Gastrocnemius medialis (tissue), 4 donors: ENCODE measurements around the gene CCDC192. TPM values are rescaled to one million over a fixed set of nuclear protein-coding genes. Genes with fewer than 3 reads are reported as not detected.

Experiments used
- ATAC-seq, 2 donors: fragments of 150-250 bp; one replicate each; pipeline ENCODE4 v1.9.1; 2016
- DNase-seq, 2 donors: peaks; one replicate each; pipeline ENCODE4 v3.0.0-alpha.2; 2019
- H3K27ac ChIP-seq, 4 donors: fragments of 200-600 bp; sonication (generic); 1 replicate in 1 of 4; 2 replicates in 3 of 4; pipeline ENCODE4 v1.5.1; 2016 to 2018; ENCODE audit warnings: mild to moderate bottlenecking in 2 of 4, moderate library complexity in 1 of 4
- H3K27me3 ChIP-seq, 3 donors: fragments of 200-600 bp; sonication (generic) in 2 of 3; 1 replicate in 1 of 3; 2 replicates in 2 of 3; pipeline versions ENCODE4 v1.5.1 to v1.6.0; 2016 to 2019; ENCODE audit warnings: mild to moderate bottlenecking in 1 of 3, moderate library complexity in 1 of 3
- H3K36me3 ChIP-seq, 2 donors: fragments of 200-600 bp; sonication (generic) in 1 of 2; one replicate each; pipeline ENCODE4 v1.5.1; 2017 to 2018
- H3K4me1 ChIP-seq, 2 donors: fragments of 200-600 bp; sonication (generic) in 1 of 2; one replicate each; pipeline ENCODE4 v1.5.1; 2016 to 2017; ENCODE audit warnings: mild to moderate bottlenecking in 2 of 2
- H3K4me3 ChIP-seq, 4 donors: fragments of 200-600 bp; sonication (generic) in 3 of 4; 1 replicate in 1 of 4; 2 replicates in 3 of 4; pipeline ENCODE4 v1.5.1; 2016 to 2019; ENCODE audit warnings: mild to moderate bottlenecking in 2 of 4
- H3K9me3 ChIP-seq, 3 donors: fragments of 200-600 bp; sonication (generic) in 2 of 3; 1 replicate in 1 of 3; 2 replicates in 2 of 3; pipeline ENCODE4 v1.5.1; 2016 to 2019
- POLR2A ChIP-seq, 2 donors: fragments of 450-650 bp; IDR thresholded peaks; one replicate each; pipeline ENCODE4 v1.6.1; 2017; ENCODE audit warnings: antibody characterized with exemption in 2 of 2, mild to moderate bottlenecking in 2 of 2, moderate library complexity in 2 of 2
- in situ Hi-C, 4 donors: fragments of 200-750 bp; cut with MboI; loops; one replicate each; pipeline versions ENCODE4 v1.15.0 to v1.8.0; 2017; ENCODE audit warnings: low sequenced_read_pairs in 4 of 4
- intact Hi-C: fragments of 100-400 bp; cut with DNase I; formaldehyde crosslinking; loops from one replicate; pipeline ENCODE4 v1.15.1; 2023; ENCODE audit warnings: low total_unique reads
- total RNA-seq, 4 donors: library from RNA; depleted of rRNA; stranded (reverse); fragments of >200 nt; gene quantifications; one replicate each; pipeline versions ENCODE4 v1.1.0 to v1.2.3, GENCODE V29; 2016
- TF ChIP-seq, protein P1 (sequence below), 5 experiments: fragments of 450-650 bp in 3 of 5; fragments of 200-600 bp in 2 of 5; sonication (generic) in 2 of 5; IDR thresholded peaks in 4 of 5; conservative IDR thresholded peaks in 1 of 5; 1 replicate in 4 of 5; 2 replicates in 1 of 5; pipeline ENCODE4 v1.5.1; 2016 to 2019; ENCODE audit warnings: antibody characterized with exemption in 5 of 5, mild to moderate bottlenecking in 3 of 5, moderate library complexity in 3 of 5

CCDC192 gene
- total RNA-seq, 4 donors from 2014 or later = not detected

GRCh38 chr5:127830157-127830556 lies 127.0 kb downstream of the CCDC192 start:
- Histone ChIP-seq H3K9me3 (no peaks in the 10 kb centered on the region), H3K27ac (no peak overlapping the region), H3K27me3 (no peaks in the 10 kb centered on the region), H3K4me3 (no peak overlapping the region), H3K36me3 (no peaks in the 10 kb centered on the region), H3K4me1 (peaks cover 14 to 29% of the 10 kb centered on the region in 2 donors)
- in situ Hi-C loops (no loop called here), intact Hi-C loops (no loop called here)
- ATAC-seq (no peak), DNase-seq (no peak)
- TF ChIP-seq POLR2A (IDR thresholded peaks at IDR 0.05) = no peak
- TF ChIP-seq, protein P1, sequence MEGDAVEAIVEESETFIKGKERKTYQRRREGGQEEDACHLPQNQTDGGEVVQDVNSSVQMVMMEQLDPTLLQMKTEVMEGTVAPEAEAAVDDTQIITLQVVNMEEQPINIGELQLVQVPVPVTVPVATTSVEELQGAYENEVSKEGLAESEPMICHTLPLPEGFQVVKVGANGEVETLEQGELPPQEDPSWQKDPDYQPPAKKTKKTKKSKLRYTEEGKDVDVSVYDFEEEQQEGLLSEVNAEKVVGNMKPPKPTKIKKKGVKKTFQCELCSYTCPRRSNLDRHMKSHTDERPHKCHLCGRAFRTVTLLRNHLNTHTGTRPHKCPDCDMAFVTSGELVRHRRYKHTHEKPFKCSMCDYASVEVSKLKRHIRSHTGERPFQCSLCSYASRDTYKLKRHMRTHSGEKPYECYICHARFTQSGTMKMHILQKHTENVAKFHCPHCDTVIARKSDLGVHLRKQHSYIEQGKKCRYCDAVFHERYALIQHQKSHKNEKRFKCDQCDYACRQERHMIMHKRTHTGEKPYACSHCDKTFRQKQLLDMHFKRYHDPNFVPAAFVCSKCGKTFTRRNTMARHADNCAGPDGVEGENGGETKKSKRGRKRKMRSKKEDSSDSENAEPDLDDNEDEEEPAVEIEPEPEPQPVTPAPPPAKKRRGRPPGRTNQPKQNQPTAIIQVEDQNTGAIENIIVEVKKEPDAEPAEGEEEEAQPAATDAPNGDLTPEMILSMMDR (IDR thresholded peaks at IDR 0.05 in 4 of 5, conservative IDR thresholded peaks at IDR 0.05 in 1 of 5) = no peak

DNA sequence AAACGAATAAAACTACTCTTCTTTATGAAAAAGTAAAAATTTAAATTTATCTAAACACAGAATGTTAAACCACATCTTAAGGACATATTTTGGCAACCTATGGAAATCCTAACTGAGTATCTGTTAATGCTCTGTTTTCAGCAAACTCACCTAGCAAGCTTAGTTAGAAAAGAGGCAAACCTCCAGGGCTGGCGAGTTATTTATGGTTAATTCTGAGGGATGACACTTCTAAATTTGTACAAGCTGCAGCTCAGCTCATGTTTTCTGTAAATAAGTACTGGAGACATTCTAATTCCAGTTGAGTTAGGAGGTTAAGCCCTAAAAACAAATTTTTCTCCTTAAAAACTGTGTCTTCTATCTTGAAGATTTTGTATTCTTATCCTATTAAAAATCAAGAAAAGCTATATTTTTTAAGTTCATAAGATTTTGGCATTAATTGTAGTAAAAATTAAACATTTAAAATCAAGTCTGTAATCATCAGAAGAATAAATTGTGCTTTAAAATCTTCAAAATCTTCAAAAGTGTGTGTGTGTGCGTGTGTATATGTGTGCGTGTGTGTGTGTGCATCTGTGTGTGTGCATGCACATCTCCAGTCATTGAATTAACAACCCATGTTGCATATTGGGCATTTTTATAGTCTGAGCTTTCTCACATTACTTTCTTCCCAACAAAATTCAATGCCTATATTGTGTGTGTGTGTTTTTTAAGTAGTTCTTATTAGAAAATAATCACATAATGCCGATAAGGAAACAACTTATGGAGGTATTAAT lies 127.8 kb downstream of the CCDC192 start:
- ATAC-seq = peak in 1 of 2 donors; percentile 60

GRCh38 chr5:127832067-127832466 lies 128.9 kb downstream of the CCDC192 start:
- no peak overlapping the region for H3K27ac ChIP-seq
- H3K27me3 ChIP-seq = no peaks in the 10 kb centered on the region
- no peak for TF ChIP-seq POLR2A (IDR thresholded peaks at IDR 0.05)
- TF ChIP-seq, protein P1 (IDR thresholded peaks at IDR 0.05 in 4 of 5, conservative IDR thresholded peaks at IDR 0.05 in 1 of 5) = no peak
- no peak overlapping the region for H3K4me3 ChIP-seq
- ATAC-seq = no peak
- H3K4me1 ChIP-seq = peaks cover 14 to 29% of the 10 kb centered on the region in 2 donors
- no peak for DNase-seq
- H3K36me3 ChIP-seq = no peaks in the 10 kb centered on the region
- H3K9me3 ChIP-seq = no peaks in the 10 kb centered on the region
- in situ Hi-C loops = no loop called here
- intact Hi-C loops = no loop called here

More for the DNA sequence above, 127.8 kb downstream of the CCDC192 start:
- no peaks in the 10 kb centered on the region for H3K36me3 ChIP-seq
- in situ Hi-C loops = no loop called here
- H3K4me3 ChIP-seq = no peak overlapping the region
- peaks cover 14 to 29% of the 10 kb centered on the region in 2 donors for H3K4me1 ChIP-seq
- no peaks in the 10 kb centered on the region for H3K27me3 ChIP-seq
- TF ChIP-seq POLR2A (IDR thresholded peaks at IDR 0.05) = no peak
- TF ChIP-seq, protein P1 (IDR thresholded peaks at IDR 0.05 in 4 of 5, conservative IDR thresholded peaks at IDR 0.05 in 1 of 5) = no peak
- H3K27ac ChIP-seq = no peak overlapping the region
- intact Hi-C loops = no loop called here
- no peak for DNase-seq
- H3K9me3 ChIP-seq = no peaks in the 10 kb centered on the region

GRCh38 chr5:127834094-127834531 lies 130.9 kb downstream of the CCDC192 start:
- Histone ChIP-seq H3K36me3 (no peaks in the 10 kb centered on the region), H3K27me3 (no peaks in the 10 kb centered on the region), H3K27ac (no peak overlapping the region), H3K4me1 (peaks cover 14 to 29% of the 10 kb centered on the region in 2 donors), H3K9me3 (no peaks in the 10 kb centered on the region), H3K4me3 (no peak overlapping the region)
- no peak for TF ChIP-seq POLR2A (IDR thresholded peaks at IDR 0.05)
- TF ChIP-seq, protein P1 (IDR thresholded peaks at IDR 0.05 in 4 of 5, conservative IDR thresholded peaks at IDR 0.05 in 1 of 5) = no peak
- ATAC-seq (no peak), DNase-seq (no peak)
- intact Hi-C loops = no loop called here
- in situ Hi-C loops = no loop called here
